PC-9 (cell line): Measurements from ENCODE around the gene MAP4K4. TPM values are rescaled to one million over a fixed set of nuclear protein-coding genes. Genes with fewer than 3 reads are reported as not detected.

Experiments used
- BruUV-seq: library from RNA; stranded (reverse); fragments of 400-500 nt; replicated peaks from 2 replicates; lab custom pipeline; 2021; lab: Mats Ljungman, UMichigan
- CTCF ChIA-PET: fragments of 300-600 bp; sonication (Branson Sonifier 250); formaldehyde crosslinking; loops from one replicate; lab custom pipeline; 2022; ENCODE audit warnings: antibody characterized with exemption; lab: Charles Lee
- POLR2A ChIA-PET: fragments of 300-600 bp; sonication (Branson Sonifier 250); formaldehyde crosslinking; loops from one replicate; lab custom pipeline; 2022; ENCODE audit warnings: antibody characterized with exemption; ENCODE audit not compliant: unreplicated experiment; lab: Charles Lee
- DNase-seq, 2 experiments: peaks; one replicate each; pipeline versions ENCODE4 v3.0.0 to v3.0.0-alpha.2; 2015 to 2022; ENCODE audit warnings: mixed read lengths in 1 of 2
- H2AFZ ChIP-seq: fragments of 200-600 bp; sonication (generic); 2 replicates; pipeline ENCODE4 v1.8.1; 2017; ENCODE audit warnings: antibody characterized with exemption
- H3F3A ChIP-seq: fragments of 200-600 bp; sonication (generic); 2 replicates; pipeline ENCODE4 v1.8.1; 2017; ENCODE audit warnings: antibody characterized with exemption, mild to moderate bottlenecking, low read depth; ENCODE audit not compliant: insufficient read depth
- H3K27ac ChIP-seq: fragments of 200-600 bp; sonication (generic); 2 replicates; pipeline ENCODE4 v1.6.1; 2016; ENCODE audit warnings: mixed run types
- H3K27me3 ChIP-seq: fragments of 200-600 bp; sonication (generic); 2 replicates; pipeline ENCODE4 v1.6.1; 2016; ENCODE audit warnings: low read depth, mixed run types; ENCODE audit not compliant: insufficient read depth
- H3K36me3 ChIP-seq: fragments of 200-600 bp; sonication (generic); 2 replicates; pipeline ENCODE4 v1.6.1; 2016; ENCODE audit warnings: low read depth, mixed run types
- H3K4me1 ChIP-seq: fragments of 200-600 bp; sonication (generic); replicated peaks from 2 replicates; pipeline ENCODE4 v1.6.1; 2016; ENCODE audit warnings: mixed run types; ENCODE audit not compliant: insufficient read depth
- H3K4me2 ChIP-seq: fragments of 200-600 bp; sonication (generic); 2 replicates; pipeline ENCODE4 v1.6.1; 2017; ENCODE audit warnings: mixed run types
- H3K4me3 ChIP-seq: fragments of 200-600 bp; sonication (generic); 2 replicates; pipeline ENCODE4 v1.6.1; 2016; ENCODE audit warnings: mixed run types
- H3K79me2 ChIP-seq: fragments of 200-600 bp; sonication (generic); 2 replicates; pipeline ENCODE4 v1.6.1; 2017; ENCODE audit warnings: low read depth, mixed run types
- H3K9me2 ChIP-seq: fragments of 200-600 bp; sonication (generic); 2 replicates; pipeline ENCODE4 v1.8.1; 2017; ENCODE audit warnings: mild to moderate bottlenecking; ENCODE audit not compliant: insufficient read depth
- H3K9me3 ChIP-seq: fragments of 200-600 bp; sonication (generic); 2 replicates; pipeline ENCODE4 v1.8.1; 2016; ENCODE audit warnings: low read depth; ENCODE audit not compliant: insufficient read depth
- H4K20me1 ChIP-seq: fragments of 200-600 bp; sonication (generic); 2 replicates; pipeline ENCODE4 v1.8.1; 2017; ENCODE audit not compliant: insufficient read depth
- CTCF ChIP-seq: fragments of 200-600 bp; sonication (generic); conservative IDR thresholded peaks from 2 replicates; pipeline ENCODE4 v1.6.1; 2017; ENCODE audit warnings: mixed run types, antibody characterized with exemption, mild to moderate bottlenecking, moderate library complexity
- EZH2 ChIP-seq: fragments of 200-600 bp; sonication (generic); IDR thresholded peaks from 2 replicates; pipeline ENCODE4 v1.8.0; 2017; ENCODE audit warnings: antibody characterized with exemption, low read depth
- intact Hi-C: fragments of 100-400 bp; cut with micrococcal nuclease; formaldehyde crosslinking; loops from one replicate; pipeline ENCODE4 v1.10.0; 2022; ENCODE audit not compliant: unreplicated experiment
- total RNA-seq: library from RNA; stranded (reverse); gene quantifications from 2 replicates; pipeline ENCODE4 v1.2.3, GENCODE V29; 2021

Gene MAP4K4
- total RNA-seq, 1 experiment from 2014 or later = 129 TPM

DNA sequence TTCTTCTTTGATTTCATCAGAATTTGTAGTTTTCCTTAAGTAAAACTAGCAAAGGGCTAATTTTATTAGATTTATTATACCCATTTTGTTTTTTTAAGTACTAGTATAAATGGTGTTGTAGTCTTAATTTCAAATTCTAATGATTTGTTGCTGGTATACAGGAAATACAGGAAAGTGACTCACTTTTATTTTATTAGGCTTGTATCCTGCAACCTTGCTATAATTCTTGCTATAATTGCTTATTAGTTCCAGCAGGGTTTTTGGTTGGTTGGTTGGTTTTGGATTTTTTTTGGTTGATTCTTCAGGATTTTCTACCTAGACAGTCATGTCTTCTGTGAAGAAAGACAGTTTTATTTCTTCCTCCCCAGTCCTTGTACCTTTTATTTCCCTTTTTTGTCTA lies 183.6 kb downstream of the MAP4K4 start:
- TF ChIP-seq CTCF (no peak), EZH2 (no peak)
- CTCF ChIA-PET = no interaction called here

GRCh38 chr2:101882769-101883307 lies 185.3 kb downstream of the MAP4K4 start:
- BruUV-seq = no TSS peak
- Histone ChIP-seq H3K4me3 (no peak overlapping the region), H3K4me2 (no peak overlapping the region), H3K9me2 (no peaks in the 10 kb centered on the region), H3F3A (peaks cover 14% of the 10 kb centered on the region), H3K27ac (no peak overlapping the region), H3K27me3 (no peaks in the 10 kb centered on the region), H2AFZ (no peak overlapping the region), H4K20me1 (peaks cover 3% of the 10 kb centered on the region; the same call in 1 of the 2 replicates), H3K79me2 (peaks cover 6% of the 10 kb centered on the region; the same call in 1 of the 2 replicates), H3K4me1 (peaks cover 9% of the 10 kb centered on the region; the same call in 1 of the 2 replicates), H3K9me3 (no peaks in the 10 kb centered on the region), H3K36me3 (peaks cover 71% of the 10 kb centered on the region)
- no peak for TF ChIP-seq CTCF
- no peak for TF ChIP-seq EZH2
- no peak for DNase-seq
- CTCF ChIA-PET = interaction anchor here (0.7 to 2.4 kb wide), 4 partner anchors 123 to 809 kb away, joined by 3 to 18 read pairs (median 4); no protein-coding TSS in a partner anchor
- POLR2A ChIA-PET = no interaction called here
- intact Hi-C loops = loop anchor here (5.0 kb wide), 4 partner anchors 99 to 474 kb away; partner anchors contain the start of gene IL18R1

More for the DNA sequence above, 183.6 kb downstream of the MAP4K4 start:
- Histone ChIP-seq H3K79me2 (peaks cover 6% of the 10 kb centered on the region; the same call in 1 of the 2 replicates), H3K27ac (no peak overlapping the region), H3K36me3 (peaks cover 56% of the 10 kb centered on the region), H3K9me2 (no peaks in the 10 kb centered on the region), H3K4me2 (0 out of 2 replicates have a peak overlapping the region, but pooled peaks have one; percentile 8), H4K20me1 (peaks cover 3% of the 10 kb centered on the region; the same call in 1 of the 2 replicates), H3K27me3 (no peaks in the 10 kb centered on the region), H3K4me3 (no peak overlapping the region), H3F3A (peaks cover 14% of the 10 kb centered on the region), H2AFZ (no peak overlapping the region), H3K4me1 (peaks cover 9% of the 10 kb centered on the region; the same call in 1 of the 2 replicates), H3K9me3 (no peaks in the 10 kb centered on the region)
- intact Hi-C loops = loop anchor here (5.0 kb wide), 4 partner anchors 101 to 476 kb away; partner anchors contain the start of gene IL18R1
- peak in 1 of 2 experiments; percentile 51 for DNase-seq
- no TSS peak for BruUV-seq
- POLR2A ChIA-PET = no interaction called here

DNA sequence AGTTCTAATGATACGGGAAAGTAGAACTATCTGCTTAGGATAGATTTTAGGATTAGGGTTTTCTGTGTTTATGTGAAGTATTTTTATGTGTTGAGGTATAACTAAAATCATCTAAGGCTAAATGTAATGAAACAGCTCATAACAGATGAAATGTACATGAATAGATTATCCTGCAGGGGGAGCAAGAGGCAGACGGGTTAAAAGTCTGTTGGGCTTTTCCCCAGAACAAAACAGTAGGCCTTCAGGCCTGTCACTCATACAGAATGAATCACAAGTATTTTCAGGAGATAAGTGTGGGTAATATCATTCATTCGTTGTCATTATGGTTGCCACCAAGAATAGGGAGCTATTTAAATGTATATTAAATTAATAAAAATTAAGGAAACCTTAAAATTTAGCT lies 186.4 kb downstream of the MAP4K4 start:
- no peak overlapping the region for H2AFZ ChIP-seq
- no peak overlapping the region for H3K27ac ChIP-seq
- intact Hi-C loops = loop anchor here (1.0 to 5.0 kb wide), 6 partner anchors 98 to 559 kb away; partner anchors contain the start of gene IL18R1
- peaks cover 6% of the 10 kb centered on the region; the same call in 1 of the 2 replicates for H3K79me2 ChIP-seq
- no peak overlapping the region for H3K4me3 ChIP-seq
- H3K27me3 ChIP-seq = no peaks in the 10 kb centered on the region
- ChIA-PET POLR2A (interaction anchor here (0.5 to 0.8 kb wide), 2 partner anchors 118 to 541 kb away, joined by 3 to 9 read pairs; no protein-coding TSS in a partner anchor), CTCF (interaction anchor here (0.5 to 2.4 kb wide), 9 partner anchors 21 to 559 kb away, joined by 3 to 18 read pairs (median 3); no protein-coding TSS in a partner anchor)
- peaks cover 9% of the 10 kb centered on the region; the same call in 1 of the 2 replicates for H3K4me1 ChIP-seq
- peak; percentile 7 to 41 for DNase-seq
- no peaks in the 10 kb centered on the region for H3K9me3 ChIP-seq
- peaks cover 9% of the 10 kb centered on the region for H3F3A ChIP-seq
- H3K4me2 ChIP-seq = no peak overlapping the region
- TF ChIP-seq CTCF (peak; percentile 74), EZH2 (no peak)
- peaks cover 3% of the 10 kb centered on the region; the same call in 1 of the 2 replicates for H4K20me1 ChIP-seq
- no peaks in the 10 kb centered on the region for H3K9me2 ChIP-seq
- BruUV-seq = no TSS peak
- H3K36me3 ChIP-seq = peaks cover 70% of the 10 kb centered on the region
